ENCODE data around the gene SCLT1.

DNA sequence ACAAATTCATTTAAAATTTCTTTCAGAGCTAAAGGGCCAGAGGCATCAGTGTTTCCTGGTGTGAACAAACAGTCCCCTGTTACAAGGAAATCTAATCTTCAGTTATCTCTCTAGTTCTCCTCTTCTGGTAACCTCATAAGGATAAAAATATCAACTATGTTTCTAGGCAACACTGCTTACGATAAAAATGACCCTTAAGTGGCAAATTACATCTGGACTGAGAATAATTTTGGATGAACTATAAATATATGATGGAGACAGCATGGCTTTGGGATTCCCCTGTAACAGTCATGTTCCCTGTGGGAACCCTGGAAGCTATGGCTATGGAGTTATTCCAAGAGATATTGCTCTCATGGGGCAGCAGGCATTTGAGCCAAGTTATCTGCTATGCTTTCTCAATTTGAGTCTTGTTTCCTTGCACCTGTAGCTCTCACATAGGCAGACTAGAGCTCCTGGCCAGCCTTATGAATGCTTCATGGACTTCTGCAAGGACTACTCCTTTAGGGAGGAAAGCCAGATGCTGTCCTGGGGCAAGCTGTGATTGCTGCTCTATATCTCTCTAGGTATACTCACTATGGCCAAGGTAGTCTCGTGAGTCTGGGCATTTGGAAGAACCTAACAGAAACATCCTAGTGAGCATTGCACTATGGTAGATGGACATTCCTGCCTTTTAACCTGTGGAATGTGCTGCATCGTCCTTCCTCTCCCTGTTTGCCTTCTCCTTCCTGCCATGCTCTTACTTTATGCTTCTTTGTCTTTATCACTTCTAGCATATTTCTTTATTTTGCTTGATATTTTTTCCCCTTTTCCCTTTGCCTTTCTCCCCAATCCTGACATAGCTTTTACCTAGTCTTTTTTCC lies 16.9 kb upstream of the SCLT1 start:
- TF ChIP-seq GATA3 (IDR thresholded peaks at IDR 0.05; ENCODE audit: low read depth, low read length) (no peak), GATA2 (IDR thresholded peaks at IDR 0.05; ENCODE audit: low read depth, low read length) (no peak)

All from SH-SY5Y (cell line).